Endothelial cell of umbilical vein (primary cell): ENCODE data around the gene PANX1. TPM values are rescaled to one million over a fixed set of nuclear protein-coding genes. Genes with fewer than 3 reads are reported as not detected.

ENCODE experiments used
- BruUV-seq: library from RNA; stranded (reverse); fragments of 400-500 nt; replicated peaks from 2 replicates; lab custom pipeline; 2021; lab: Mats Ljungman, UMichigan
- CTCF ChIA-PET: fragments of 300-600, 350-600 bp; sonication (Branson Sonifier 250); formaldehyde crosslinking; loops from one replicate; lab custom pipeline; 2021; ENCODE audit warnings: antibody characterized with exemption, inconsistent platforms; lab: Charles Lee
- POLR2A ChIA-PET: fragments of 300-600, 350-600 bp; sonication (Branson Sonifier 250); formaldehyde crosslinking; loops from one replicate; lab custom pipeline; 2021; ENCODE audit warnings: antibody characterized with exemption, inconsistent platforms; lab: Charles Lee
- DNase-seq: peaks from one replicate; pipeline ENCODE4 v3.0.0-alpha.2; 2011; ENCODE audit warnings: low read depth, low spot score
- FAIRE-seq: peaks from 2 replicates; lab custom pipeline; 2011; peaks lifted over from hg19 to GRCh38; lab: Jason Lieb, UNC
- H2AFZ ChIP-seq: 2 replicates; pipeline ENCODE4 v1.6.0; 2012; ENCODE audit warnings: low read depth, low read length, control low read depth, inconsistent platforms
- H3K27ac ChIP-seq: 2 replicates; pipeline ENCODE4 v1.5.1; 2011; ENCODE audit warnings: low read depth, mild to moderate bottlenecking, control low read depth, low read length, moderate library complexity; ENCODE audit not compliant: insufficient read depth
- H3K27me3 ChIP-seq, 2 experiments: 2 replicates each; pipeline versions ENCODE4 v1.6.0 to v1.6.1; 2011; ENCODE audit warnings: low read length in 2 of 2, mixed read lengths in 1 of 2; ENCODE audit not compliant: control insufficient read depth in 2 of 2, insufficient read depth in 2 of 2
- H3K36me3 ChIP-seq, 2 experiments: 2 replicates in 1 of 2; 3 replicates in 1 of 2; pipeline ENCODE4 v1.5.1; 2011; ENCODE audit warnings: low read length in 2 of 2, mild to moderate bottlenecking in 1 of 2, moderate library complexity in 1 of 2; ENCODE audit not compliant: control insufficient read depth in 2 of 2, insufficient read depth in 2 of 2; ENCODE audit errors: extremely low read depth in 1 of 2
- H3K4me1 ChIP-seq: 3 replicates; pipeline ENCODE4 v1.5.1; 2011; ENCODE audit warnings: mild to moderate bottlenecking, low read length; ENCODE audit not compliant: control insufficient read depth, insufficient read depth; ENCODE audit errors: extremely low read depth
- H3K4me2 ChIP-seq: 2 replicates; pipeline ENCODE4 v1.6.1; 2011; ENCODE audit warnings: low read length, control low read depth, mixed read lengths; ENCODE audit not compliant: insufficient read depth
- H3K4me3 ChIP-seq, 3 experiments: fragments of 200-600 bp in 1 of 3; sonication (generic), shearing (Covaris generic) in 1 of 3; replicated peaks in 1 of 3; 2 replicates each; pipeline ENCODE4 v1.5.1; 2011 to 2016; ENCODE audit warnings: control low read depth in 3 of 3, low read length in 3 of 3, mild to moderate bottlenecking in 2 of 3, inconsistent platforms in 1 of 3, low read depth in 1 of 3, moderate library complexity in 1 of 3; ENCODE audit not compliant: insufficient read depth in 1 of 3
- H3K79me2 ChIP-seq: 2 replicates; pipeline ENCODE4 v1.6.0; 2012; ENCODE audit warnings: low read length, inconsistent platforms; ENCODE audit not compliant: control insufficient read depth, insufficient read depth
- H3K9ac ChIP-seq: replicated peaks from 2 replicates; pipeline ENCODE3; 2011; ENCODE audit warnings: low read length, control low read depth; ENCODE audit not compliant: insufficient read depth; ENCODE audit errors: extremely low read depth
- H3K9me1 ChIP-seq: replicated peaks from 3 replicates; pipeline ENCODE4 v1.6.0; 2011; ENCODE audit warnings: mild to moderate bottlenecking, low read length; ENCODE audit not compliant: control insufficient read depth, insufficient read depth; ENCODE audit errors: extremely low read depth
- H3K9me3 ChIP-seq: replicated peaks from 2 replicates; pipeline ENCODE4 v1.5.1; 2012; ENCODE audit warnings: low read length, inconsistent platforms; ENCODE audit not compliant: control insufficient read depth, insufficient read depth
- H4K20me1 ChIP-seq: replicated peaks from 2 replicates; pipeline ENCODE3; 2011; ENCODE audit warnings: mild to moderate bottlenecking, low read length; ENCODE audit not compliant: control insufficient read depth, insufficient read depth; ENCODE audit errors: extremely low read depth
- EZH2 ChIP-seq: IDR thresholded peaks from 2 replicates; pipeline ENCODE4 v1.6.1; 2012; ENCODE audit warnings: borderline replicate concordance, low read depth, mild to moderate bottlenecking, moderate library complexity, low read length, inconsistent platforms; ENCODE audit not compliant: severe bottlenecking
- FOS ChIP-seq: IDR thresholded peaks from 2 replicates; pipeline ENCODE4 v1.6.1; 2011; ENCODE audit warnings: mild to moderate bottlenecking, low read length, moderate library complexity, borderline replicate concordance; ENCODE audit not compliant: insufficient read depth
- GATA2 ChIP-seq: IDR thresholded peaks from 2 replicates; pipeline ENCODE4 v1.7.0; 2011; ENCODE audit warnings: low read depth, mild to moderate bottlenecking, moderate library complexity, mixed read lengths, low read length; ENCODE audit not compliant: insufficient read length, insufficient read depth
- JUN ChIP-seq: IDR thresholded peaks from 2 replicates; pipeline ENCODE4 v1.6.1; 2011; ENCODE audit warnings: borderline replicate concordance, low read depth; ENCODE audit not compliant: insufficient read length, insufficient read depth
- MAX ChIP-seq: IDR thresholded peaks from 2 replicates; pipeline ENCODE4 v1.6.1; 2011; ENCODE audit not compliant: insufficient read depth, insufficient read length
- MYC ChIP-seq: IDR thresholded peaks from one replicate; pipeline ENCODE4 v1.6.1; 2011; ENCODE audit warnings: mild to moderate bottlenecking, low read depth, low read length
- POLR2A ChIP-seq: IDR thresholded peaks from 2 replicates; pipeline ENCODE4 v1.6.1; 2012; ENCODE audit warnings: low read depth, mild to moderate bottlenecking, control low read depth, low read length
- POLR2AphosphoS5 ChIP-seq: IDR thresholded peaks from 2 replicates; pipeline ENCODE4 v1.6.1; 2012; ENCODE audit warnings: low read depth, mild to moderate bottlenecking, control low read depth, low read length, moderate library complexity; ENCODE audit not compliant: insufficient read depth
- dilution Hi-C: fragments of 300-500 bp; cut with MboI; formaldehyde crosslinking; loops from one replicate; pipeline ENCODE4 v1.15.0; 2019; ENCODE audit warnings: low sequenced_read_pairs; ENCODE audit not compliant: extremely low pct_ligation_motif_present
- intact Hi-C: fragments of 100-400 bp; cut with micrococcal nuclease; formaldehyde crosslinking; loops from one replicate; pipeline ENCODE4 v1.10.0; 2022
- polyA plus RNA-seq, 4 experiments: library from polyadenylated mRNA; depleted of rRNA in 3 of 4; stranded (reverse) in 3 of 4; unstranded in 1 of 4; fragments of >200 nt; gene quantifications; 2 replicates each; pipeline versions ENCODE4 v1.2.1 to v1.2.3, GENCODE V29; 2011 to 2012; ENCODE audit warnings: missing spikeins in 1 of 4
- total RNA-seq: library from RNA; stranded (reverse); gene quantifications from 2 replicates; pipeline ENCODE4 v1.2.3, GENCODE V29; 2021
- TF ChIP-seq, protein P1 (sequence below), 2 donors: IDR thresholded peaks; 1 replicate in 1 of 2; 2 replicates in 1 of 2; pipeline ENCODE4 v1.5.1; 2011; ENCODE audit warnings: low read length in 2 of 2, mild to moderate bottlenecking in 2 of 2, moderate library complexity in 2 of 2, control low read depth in 1 of 2, inconsistent platforms in 1 of 2, low read depth in 1 of 2; ENCODE audit not compliant: insufficient read depth in 1 of 2; ENCODE audit errors: extremely low read depth in 1 of 2

Gene PANX1
- total and polyA plus RNA-seq, 2 donors (not counting 3 experiments of a cell fraction or from before 2014, with no cell fraction given): 9.5 to 20.9 TPM

GRCh38 chr11:94212898-94213297 is 84.3 kb downstream of the PANX1 start:
- DNase-seq: no peak
- Histone ChIP-seq H3K4me3 (no peak overlapping the region), H3K27ac (no peak overlapping the region), H3K36me3 (no peaks in the 10 kb centered on the region), H4K20me1 (no peaks in the 10 kb centered on the region), H2AFZ (no peak overlapping the region), H3K4me2 (no peak overlapping the region), H3K9me3 (no peaks in the 10 kb centered on the region), H3K79me2 (no peaks in the 10 kb centered on the region), H3K9ac (no peak overlapping the region), H3K27me3 (no peaks in the 10 kb centered on the region), H3K4me1 (no peaks in the 10 kb centered on the region), H3K9me1 (no peaks in the 10 kb centered on the region)
- BruUV-seq: no TSS peak
- FAIRE-seq: no peak
- TF ChIP-seq, protein P1, sequence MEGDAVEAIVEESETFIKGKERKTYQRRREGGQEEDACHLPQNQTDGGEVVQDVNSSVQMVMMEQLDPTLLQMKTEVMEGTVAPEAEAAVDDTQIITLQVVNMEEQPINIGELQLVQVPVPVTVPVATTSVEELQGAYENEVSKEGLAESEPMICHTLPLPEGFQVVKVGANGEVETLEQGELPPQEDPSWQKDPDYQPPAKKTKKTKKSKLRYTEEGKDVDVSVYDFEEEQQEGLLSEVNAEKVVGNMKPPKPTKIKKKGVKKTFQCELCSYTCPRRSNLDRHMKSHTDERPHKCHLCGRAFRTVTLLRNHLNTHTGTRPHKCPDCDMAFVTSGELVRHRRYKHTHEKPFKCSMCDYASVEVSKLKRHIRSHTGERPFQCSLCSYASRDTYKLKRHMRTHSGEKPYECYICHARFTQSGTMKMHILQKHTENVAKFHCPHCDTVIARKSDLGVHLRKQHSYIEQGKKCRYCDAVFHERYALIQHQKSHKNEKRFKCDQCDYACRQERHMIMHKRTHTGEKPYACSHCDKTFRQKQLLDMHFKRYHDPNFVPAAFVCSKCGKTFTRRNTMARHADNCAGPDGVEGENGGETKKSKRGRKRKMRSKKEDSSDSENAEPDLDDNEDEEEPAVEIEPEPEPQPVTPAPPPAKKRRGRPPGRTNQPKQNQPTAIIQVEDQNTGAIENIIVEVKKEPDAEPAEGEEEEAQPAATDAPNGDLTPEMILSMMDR (IDR thresholded peaks at IDR 0.05; ENCODE audit: extremely low read depth in 1 of 2, insufficient read depth in 1 of 2, low read depth in 1 of 2, low read length in 2 of 2): no peak
- TF ChIP-seq GATA2 (no peak), POLR2AphosphoS5 (no peak), MYC (no peak), FOS (no peak), JUN (no peak), EZH2 (no peak), MAX (no peak), POLR2A (no peak)
- dilution Hi-C loops (no loop called here), intact Hi-C loops (no loop called here)
- ChIA-PET POLR2A (no interaction called here), CTCF (no interaction called here)
